SH-SY5Y (cell line): ENCODE results near the gene LCNL1.

Source experiments
- GATA2 ChIP-seq: IDR thresholded peaks from 2 replicates; pipeline ENCODE4 v1.6.1; 2011; ENCODE audit warnings: mild to moderate bottlenecking, low read depth, low read length
- GATA3 ChIP-seq: IDR thresholded peaks from 2 replicates; pipeline ENCODE4 v1.6.1; 2011; ENCODE audit warnings: low read depth, mild to moderate bottlenecking, low read length, moderate library complexity

GRCh38 chr9:136983167-136983566 lies 374 bp downstream of the LCNL1 start:
- TF ChIP-seq GATA3 (no peak), GATA2 (no peak)
